ENCODE measurements around the gene DR1.
A peak's percentile ranks its signal among the peaks of the same experiment; 100 is the strongest.
"Not testable (repeated sequence)": the region's sequence is repeated elsewhere in the genome, so short reads cannot be mapped to it uniquely, and the experiment has no call there.

DR1 gene

DNA sequence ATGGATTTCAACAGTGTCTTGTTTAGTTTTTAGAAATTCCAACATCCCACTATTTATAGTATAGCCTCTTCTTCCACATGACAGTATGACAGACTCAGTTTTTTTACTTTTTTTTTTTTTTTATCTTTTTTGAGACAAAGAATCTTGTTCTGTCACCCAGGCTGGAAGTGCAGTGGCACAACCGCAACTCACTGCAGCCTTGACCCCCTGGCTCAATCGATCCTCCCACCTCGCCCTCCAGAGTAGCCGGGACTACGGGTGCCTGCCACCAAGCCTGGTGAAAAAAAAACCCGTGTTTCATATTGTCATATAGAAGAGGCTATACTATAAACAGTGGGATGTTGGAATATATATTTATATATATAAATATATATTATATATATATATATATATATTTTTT lies 1.2 kb upstream of the DR1 start:
- DNase-seq: no peak

DNA sequence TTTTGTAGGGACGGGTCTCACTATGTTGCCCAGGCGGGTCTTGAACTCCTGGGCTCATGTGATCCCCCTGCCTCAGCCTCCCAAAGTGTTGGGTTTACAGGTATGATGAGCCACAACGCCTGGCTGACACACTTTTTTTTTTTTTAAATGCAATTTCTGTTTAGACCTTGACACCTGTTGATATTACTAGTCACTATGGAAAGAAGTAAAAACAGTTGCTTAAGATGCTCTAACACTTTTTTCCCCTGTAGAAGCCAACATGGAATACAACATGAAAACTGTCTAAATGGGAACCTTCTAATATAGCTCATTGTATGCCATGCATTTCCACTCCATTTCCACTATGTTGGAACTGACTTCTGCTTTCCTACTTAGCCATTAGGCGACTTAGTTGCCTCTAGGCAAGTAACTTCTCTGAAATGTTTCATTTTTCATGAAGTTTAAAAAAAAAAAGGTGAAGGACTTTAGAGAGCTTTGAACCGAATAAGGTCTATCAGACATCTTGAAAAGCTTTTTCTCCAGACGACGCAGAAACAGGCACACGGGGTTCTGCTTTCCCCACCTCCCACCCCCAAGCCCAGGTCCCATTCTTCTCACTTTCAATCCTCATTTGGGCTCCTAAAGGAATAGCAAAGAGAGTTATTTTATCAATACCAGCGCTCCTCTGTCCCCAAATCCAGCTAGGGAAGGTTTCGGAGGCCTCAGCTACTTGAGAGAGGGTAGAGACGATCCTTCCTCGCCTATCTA lies 648 bp upstream of the DR1 start:
- no peak for DNase-seq

DNA sequence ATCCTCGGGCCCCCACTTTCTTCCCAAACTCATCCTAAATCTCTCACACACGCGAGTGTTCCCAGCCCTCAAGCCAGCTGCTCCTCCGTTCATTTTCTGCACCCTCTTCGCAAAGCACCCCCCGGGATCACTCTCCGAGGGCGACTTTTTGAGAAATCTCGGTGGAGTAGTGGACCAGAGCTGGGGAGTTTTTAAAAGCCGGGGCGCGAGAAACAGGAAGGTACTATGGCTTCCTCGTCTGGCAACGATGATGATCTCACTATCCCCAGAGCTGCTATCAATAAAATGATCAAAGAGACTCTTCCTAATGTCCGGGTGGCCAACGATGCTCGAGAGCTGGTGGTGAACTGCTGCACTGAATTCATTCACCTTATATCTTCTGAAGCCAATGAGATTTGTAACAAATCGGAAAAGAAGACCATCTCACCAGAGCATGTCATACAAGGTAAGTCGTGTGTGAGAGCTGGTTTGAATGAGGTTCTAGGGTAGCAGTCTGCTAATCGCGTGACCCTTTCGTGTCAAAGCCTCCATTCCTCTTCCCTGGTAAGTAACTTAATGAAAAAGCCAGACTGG lies 800 bp downstream of the DR1 start:
- DNase-seq: peak; percentile 44

DNA sequence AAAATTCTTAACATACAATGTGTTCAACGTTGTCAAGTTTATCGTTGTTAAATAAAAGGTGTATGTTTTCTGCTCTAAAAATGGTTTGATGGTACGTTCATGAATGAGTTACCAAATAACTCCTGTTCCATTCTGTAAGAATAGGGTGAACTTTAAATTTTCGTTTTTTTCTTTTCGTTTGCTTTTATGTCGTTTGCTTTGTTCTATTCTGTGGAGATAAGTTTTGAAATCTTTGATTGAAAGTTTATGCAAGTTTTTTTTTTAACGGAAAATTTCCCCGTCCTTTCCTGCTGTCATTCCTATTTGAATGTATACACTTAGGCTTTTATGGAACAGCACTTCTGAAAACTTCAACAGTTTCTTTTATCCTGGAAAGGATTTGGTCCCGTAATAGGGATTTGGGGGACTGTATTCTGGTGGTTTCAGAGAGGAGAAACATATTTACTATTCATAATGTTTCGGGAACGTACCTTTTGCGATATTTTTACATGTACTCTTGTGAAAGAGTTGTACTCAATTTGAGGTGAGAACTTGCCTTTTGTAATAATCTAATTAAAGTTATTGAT lies 1.7 kb downstream of the DR1 start:
- no peak for DNase-seq

DNA sequence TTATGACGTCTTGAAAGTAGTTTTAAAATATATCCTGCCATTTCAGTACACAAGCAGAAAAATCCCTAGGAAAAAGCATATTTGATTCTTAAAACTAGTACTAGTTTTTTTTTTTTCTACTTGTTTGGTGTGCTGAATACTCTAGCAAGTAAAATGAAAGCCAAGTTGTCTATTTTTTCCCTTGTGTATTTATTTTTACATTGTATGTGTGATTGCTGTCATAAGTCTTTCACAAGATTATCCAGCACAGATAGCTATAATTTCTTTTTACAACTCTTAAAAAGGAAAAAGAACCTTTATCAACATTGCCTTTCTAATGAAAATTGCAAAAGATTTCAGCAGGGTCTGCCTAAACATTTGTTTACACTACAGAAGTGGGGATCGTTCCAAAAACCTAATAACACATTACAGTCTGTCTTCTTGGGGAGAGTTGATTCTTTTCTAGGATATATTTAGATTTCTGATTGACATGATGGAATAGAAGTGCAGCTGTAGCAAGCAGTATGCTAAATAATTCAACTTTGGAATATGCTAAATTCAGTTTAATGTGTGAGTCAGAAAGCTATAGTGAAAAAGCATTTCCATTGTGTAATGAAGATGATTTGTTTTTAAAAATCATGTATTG lies 2.5 kb downstream of the DR1 start:
- no peak for DNase-seq

DNA sequence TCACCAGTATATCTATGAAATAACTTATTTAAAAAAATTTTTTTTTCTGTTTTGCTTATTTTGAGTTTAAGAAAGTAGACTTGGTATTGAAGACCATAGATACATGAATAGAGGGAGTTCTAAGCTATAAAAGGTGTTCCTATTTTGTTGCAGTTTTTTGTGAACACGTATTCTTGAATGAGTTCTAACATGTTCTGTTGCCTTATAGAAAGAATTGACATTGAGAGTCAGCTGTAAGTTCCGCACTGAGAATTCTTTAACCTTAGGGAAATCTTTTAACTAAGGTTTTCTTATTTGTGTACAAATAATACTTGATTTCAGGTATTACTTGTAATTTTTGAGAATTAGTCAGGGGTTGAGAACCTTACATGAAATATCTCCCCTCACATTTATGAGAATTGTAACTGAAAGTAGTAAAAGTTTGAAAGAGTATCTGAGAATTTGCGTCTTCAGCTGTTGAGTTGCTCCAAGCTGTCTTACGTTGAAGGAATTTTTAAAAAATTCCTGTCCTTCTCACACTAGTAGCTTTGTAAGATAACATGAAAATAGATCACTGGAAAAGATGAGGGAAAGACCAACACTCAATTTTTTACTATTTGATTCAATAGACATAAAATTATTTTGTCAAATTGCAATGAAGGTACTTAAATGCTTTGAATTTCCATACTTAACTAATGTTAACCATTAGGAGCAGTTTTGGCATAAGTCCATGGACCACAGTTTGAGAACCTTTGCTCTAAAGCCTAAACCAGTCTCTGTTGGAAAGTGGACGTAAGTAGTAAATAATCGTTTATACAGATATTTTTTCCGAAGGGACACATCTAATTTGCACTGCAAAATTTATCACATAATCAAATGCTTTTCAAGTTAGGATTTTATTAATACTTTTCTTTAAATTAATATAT lies 3.8 kb downstream of the DR1 start:
- DNase-seq: no peak

DNA sequence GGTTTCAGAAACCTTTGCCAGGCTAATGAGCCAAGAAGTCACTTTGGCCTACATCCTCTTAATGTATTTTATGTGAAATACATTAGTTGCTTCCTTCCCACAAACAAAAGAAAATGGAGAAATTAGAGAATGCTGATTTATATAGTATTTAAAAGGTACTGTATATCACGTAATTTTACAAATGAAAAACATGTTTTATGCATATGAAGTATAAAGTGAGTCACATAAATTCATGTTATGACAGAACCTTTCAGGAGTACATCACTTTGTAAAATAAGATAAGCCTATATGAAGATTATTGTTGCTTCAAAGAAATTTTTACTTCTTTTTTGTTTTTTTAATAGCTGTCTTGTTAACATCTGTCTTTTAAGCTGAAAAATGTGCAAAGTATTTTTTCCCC lies 4.6 kb downstream of the DR1 start:
- no peak for DNase-seq

DNA sequence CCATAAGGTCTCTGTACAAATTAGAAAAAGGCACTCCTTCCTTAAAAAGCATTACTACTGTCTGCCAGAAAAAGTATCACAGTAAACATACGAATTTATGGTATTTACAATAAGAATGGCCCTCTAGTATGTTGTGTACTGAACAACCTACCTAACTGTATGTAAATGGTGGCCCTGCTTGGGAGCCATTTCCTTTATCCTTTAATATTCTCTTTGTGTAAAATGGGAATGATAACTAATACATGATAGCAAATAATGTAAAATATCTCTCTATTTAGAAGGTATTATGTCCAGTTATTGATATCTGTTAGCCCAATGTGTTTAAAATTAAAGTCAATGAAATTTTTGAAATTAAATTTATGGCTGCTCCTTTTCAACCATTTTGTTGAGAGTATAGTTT lies 5.2 kb downstream of the DR1 start:
- no peak for DNase-seq

DNA sequence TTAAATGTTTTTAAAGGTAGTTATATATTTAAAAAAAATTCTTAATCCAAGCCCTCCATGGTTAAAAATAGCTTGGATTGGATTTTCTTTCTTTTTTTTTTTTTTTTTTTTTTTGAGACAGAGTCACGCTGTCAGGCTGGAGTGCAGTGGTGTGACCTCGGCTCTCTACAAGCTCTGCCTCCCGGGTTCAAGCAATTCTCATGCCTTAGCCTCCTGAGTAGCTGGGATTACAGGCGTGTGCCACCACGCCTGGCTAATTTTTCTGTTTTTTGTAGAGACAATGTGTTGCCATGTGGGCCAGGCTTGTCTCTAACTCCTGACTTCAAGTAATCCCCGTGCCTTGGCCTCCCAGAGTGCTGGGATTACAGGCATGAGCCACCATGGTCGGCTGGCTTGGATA lies 5.6 kb downstream of the DR1 start:
- DNase-seq: not testable (repeated sequence)

DNA sequence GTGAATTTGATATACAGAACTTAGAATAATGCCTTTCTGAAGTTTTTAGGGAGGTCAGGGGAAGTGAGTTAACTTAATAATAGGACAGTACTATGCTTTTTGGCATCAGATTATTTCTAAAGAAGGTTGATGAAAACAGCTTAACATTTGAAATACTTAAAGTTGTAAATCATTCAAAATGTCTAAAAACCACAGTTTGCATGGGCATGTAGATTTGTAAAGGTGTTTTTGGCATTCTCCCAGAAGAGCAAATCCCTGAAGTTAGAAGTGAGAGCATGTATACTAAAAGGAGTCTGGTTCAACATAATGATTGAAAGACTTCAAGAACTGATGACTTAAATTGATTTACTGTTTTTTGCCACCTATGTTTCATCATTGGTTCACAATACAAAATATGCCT lies 6.7 kb downstream of the DR1 start:
- no peak for DNase-seq

DNA sequence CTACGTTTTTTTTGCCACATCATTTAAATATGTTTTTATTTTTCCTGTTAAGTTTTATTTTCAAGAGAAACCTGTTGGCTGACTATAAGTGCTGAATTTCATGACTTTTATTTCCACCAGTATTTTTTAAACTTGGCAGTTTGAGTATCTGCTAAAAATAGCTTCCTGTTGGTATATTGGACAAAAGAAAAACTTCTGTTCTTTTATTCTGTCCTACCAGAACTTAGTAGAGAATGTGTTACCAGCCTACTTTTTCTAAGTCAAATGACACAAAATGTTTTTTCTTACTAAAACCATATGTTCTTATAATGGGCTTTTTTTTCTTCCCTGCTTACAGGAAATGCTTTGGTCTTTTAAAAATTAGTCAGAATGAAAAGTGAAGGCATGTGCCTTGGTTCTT lies 7.6 kb downstream of the DR1 start:
- no peak for DNase-seq

DNA sequence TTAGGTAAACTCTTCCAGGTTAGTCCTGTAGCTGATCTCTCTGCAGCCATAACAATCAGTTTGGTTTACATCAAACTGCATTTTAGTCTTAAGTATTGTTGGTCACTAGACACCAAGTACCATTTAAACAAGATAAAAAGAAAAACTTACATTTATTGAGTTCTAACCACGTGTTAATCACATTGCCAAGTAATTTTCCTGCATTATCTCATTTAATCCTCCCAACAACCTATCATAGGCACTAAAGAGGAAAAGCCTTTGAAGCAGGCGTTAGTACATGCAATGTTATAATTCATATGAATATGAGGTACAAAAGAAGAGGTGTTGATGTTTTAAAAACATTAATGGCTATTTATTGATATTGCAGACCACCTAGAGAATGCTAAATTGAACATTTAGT lies 9.0 kb downstream of the DR1 start:
- no peak for DNase-seq

DNA sequence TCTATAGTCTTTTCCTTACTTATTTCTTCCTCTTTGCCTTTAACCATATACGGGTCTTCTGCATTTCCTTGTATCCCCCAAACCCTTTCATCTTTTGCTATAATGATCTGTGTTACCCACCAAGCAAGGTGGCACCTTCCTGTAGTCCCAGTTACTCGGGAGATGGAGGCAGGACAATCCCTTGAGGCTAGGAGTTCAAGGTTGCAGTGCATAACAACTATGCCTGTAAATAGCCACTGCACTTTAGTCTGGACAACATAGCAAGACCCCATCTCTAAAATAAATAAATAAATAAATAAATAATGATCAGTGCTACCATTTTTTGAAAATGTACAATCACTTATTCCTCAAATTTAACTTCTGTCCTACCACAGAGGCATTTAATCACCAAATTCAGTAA lies 11.5 kb downstream of the DR1 start:
- DNase-seq: no peak

DNA sequence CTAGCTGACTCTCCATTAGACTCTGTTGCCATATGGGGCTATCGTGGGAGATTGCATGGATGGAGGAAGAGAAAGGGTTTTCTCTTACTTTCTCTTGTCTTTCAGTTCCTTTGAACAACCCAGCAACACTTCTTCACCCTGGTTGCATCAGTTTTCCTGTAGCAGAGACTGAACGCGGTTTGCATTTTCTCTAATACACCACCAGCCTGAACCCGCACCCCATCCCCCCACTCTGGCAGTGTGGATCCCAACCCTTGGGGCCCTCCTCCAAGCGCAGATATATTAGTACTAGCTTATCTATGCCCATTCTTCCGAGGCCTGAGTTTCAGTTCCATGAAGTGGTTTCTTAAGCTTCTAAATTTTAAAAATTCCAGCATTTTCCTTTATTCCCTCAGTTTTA lies 12.6 kb downstream of the DR1 start:
- DNase-seq: no peak

DNA sequence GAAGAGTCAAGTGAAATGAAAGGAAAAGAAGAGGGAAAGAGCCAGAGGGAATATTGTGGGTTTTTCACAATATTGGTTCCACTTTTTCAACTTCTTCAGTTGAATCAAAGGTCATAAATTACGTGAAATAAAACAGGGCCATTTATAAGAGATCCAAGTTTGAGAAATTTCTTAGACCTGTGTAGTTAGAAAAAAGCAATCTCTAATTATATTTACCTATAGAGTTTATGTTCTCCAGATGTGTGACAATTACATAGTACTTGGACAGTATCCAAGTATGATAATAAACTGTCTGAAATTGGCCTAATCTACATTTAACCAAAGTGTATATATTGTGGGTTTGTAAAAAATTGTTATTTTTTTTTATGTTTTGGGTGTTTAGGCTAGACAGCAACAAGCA lies 14.4 kb downstream of the DR1 start:
- no peak for DNase-seq

DNA sequence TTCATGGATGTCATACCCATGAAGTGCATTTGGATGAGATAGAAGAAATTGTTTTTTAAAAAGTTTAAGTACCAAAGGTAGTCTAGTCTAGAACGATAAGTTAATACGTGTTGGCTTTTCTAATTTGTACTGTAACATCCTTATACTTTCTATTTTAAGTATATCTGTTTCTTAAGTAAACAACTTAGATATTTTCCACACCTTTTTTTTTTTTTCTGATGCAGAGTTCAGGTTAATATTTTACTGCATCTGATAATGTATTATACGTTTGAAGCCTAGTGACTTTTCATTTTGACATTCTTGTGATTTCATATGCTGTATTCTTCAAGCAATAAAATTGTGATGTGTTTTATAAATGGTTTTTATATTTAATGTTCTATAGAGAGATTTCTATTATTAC lies 16.5 kb downstream of the DR1 start:
- no peak for DNase-seq

DNA sequence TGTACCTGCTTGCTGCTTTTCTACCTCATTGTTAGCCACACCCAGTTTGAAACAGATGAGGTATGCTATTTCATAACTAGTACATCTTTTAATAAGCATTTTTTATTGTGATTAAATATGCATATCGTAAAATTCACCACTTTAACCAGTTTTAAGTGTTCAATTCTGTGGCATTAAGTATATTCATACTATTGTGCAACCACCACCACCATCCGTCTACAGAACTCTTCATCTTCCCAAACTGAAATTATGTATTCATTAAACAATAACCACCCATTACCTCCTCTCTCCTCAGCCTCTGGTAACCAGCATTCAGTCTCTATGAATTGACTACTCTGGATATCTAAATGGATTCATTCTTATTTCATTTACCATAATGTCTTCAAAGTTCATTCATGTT lies 20.1 kb downstream of the DR1 start:
- no peak for DNase-seq

DNA sequence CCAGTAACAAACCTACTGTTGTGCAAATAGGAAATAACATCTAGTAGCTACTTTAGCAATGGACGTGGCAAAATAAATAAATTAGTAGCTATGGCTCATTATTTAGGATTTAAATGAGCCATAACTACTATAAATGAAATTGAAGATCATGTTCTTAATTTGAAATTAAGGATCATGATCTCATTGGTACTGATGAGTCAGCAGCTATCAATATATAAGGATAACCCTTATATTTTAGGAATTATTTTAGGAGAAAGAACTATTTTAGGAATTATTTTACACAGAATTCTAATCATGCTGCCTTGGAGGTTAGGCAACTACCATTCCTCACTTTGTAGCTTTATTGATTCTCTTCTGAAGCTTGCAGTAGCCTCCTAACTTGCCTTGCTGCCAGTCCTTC lies 24.0 kb downstream of the DR1 start:
- DNase-seq: no peak

DNA sequence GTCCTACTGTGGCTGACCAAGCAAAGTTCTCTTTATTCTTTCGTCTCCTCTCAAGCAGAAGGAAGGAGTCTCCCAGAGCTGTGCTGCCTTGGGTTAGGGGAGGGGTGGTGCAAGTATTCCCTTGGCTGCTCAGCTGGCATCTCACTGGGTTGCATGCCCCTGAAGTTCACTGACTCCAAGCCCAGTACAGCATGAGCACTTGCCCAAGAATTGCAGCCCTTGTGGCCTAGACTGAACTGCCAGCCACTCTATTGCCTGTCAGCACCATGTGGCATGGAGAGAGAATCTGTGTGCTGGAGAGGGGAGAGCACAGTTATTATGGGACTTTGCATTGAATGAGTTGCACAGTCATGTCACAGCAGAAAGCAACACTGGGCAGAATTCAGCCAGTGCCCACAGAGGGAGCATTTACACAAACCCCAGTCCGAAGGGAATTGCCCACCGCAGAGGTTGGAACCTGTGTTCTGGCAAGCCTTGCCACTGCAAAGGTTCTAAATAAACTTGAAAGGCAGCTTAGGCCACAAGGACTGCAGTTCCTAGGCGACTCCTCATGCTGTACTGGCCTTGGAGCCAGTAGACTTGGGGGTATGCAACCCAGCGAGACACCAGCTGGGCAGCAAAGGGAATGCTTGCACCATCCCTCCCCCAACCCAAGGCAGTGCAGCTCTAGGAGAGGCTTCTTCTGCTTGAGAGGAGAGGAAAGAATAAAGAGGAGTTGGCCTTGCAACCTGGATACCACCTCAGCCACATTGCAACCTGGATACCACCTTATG lies 28.8 kb downstream of the DR1 start:
- no peak for DNase-seq

DNA sequence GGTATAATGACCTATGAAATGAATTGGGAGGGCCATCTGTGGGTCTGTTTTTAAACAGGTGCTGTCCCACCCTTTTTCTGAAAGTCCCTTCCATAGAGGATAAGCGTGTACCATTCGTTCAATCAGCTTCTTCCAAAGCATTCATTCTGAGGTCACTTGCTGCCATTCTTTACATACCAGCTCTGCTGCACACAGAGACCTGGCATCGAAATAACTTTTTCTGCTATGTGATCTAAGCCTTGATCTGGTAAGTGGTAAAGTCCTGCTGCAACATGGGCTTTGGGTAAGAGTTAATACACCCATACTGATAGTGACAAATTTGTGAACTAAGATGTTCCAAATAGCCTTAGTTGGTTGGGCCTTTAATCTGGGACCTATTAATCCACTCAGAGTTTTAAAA lies 38.9 kb downstream of the DR1 start:
- no peak for DNase-seq

DNA sequence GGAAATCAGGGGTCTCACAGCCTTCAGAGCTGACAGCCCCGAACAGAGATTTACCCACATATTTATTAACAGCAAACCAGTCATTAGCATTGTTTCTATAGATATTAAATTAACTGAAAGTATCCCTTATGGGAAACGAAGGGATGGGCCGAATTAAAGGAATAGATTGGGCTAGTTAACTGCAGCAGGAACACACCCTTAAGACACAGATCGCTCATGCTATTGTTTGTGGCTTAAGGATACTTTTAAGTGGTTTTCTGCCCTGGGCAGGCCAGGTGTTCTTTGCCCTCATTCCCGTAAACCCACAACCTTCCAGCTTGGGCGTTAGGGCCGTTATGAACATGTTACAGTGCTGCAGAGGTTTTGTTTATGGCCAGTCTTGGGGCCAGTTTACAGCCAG lies 40.6 kb downstream of the DR1 start:
- DNase-seq: not testable (repeated sequence)

DNA sequence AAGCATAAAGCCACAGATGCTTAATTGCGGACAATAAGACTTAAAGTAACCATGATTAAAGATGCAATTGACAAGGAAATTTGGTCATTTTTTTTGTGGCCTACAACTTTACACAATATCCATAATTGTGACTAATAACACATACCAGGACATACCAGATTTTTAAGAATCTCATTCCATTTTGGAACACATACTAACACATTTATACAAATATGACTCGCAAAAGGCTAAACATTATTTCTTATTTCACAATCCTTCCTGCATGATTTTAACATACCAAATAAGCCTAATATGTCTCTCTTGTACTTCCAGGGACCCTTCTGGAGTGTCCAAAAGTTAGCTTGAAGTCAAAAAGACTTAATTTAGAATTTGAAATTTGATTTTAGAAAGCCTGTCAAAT lies 48.8 kb downstream of the DR1 start:
- DNase-seq: no peak

DNA sequence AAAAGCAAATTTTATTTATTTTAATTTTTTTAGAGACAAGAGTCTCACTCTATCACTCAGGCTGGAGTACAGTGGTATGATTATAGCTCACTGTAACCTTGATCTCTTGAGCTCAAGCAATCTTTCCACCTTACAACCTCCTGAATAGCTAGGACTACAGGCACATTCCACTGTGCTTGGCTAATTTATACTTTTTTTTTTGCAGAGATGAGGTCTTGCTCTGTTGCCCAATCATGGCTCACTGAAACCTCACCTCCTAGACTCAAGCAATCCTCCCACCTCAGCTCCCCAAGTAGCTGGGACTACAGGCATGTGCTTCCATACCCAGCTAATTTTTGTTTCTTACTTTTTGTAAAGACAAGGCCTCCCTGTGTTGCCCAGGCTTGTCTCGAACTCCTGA lies 49.5 kb downstream of the DR1 start:
- DNase-seq: no peak

Measured in activated CD4-positive, CD25-positive, alpha-beta regulatory T cell treated with anti-CD3 and anti-CD28 coated beads, Interleukin-2, amount 50 U/mL, for 72 hours (primary cell).